ENCODE results near the gene ARL8B.

- TF ChIP-seq EZH2 (IDR thresholded peaks at IDR 0.05; ENCODE audit: insufficient read depth, poor library complexity, severe bottlenecking) (no peak), EZH2phosphoT487 (IDR thresholded peaks at IDR 0.05; ENCODE audit: insufficient read depth, low read depth) (no peak)
Measured at GRCh38 chr3:5192571-5193365, 70.7 kb downstream of the ARL8B start.
